ENCODE measurements around the gene HACE1. TPM values are rescaled to one million over a fixed set of nuclear protein-coding genes. Genes with fewer than 3 reads are reported as not detected.
"Not testable (repeated sequence)": the region's sequence is repeated elsewhere in the genome, so short reads cannot be mapped to it uniquely, and the experiment has no call there.

Gene HACE1
- total RNA-seq, 1 donor from 2014 or later: 14.8 TPM

DNA sequence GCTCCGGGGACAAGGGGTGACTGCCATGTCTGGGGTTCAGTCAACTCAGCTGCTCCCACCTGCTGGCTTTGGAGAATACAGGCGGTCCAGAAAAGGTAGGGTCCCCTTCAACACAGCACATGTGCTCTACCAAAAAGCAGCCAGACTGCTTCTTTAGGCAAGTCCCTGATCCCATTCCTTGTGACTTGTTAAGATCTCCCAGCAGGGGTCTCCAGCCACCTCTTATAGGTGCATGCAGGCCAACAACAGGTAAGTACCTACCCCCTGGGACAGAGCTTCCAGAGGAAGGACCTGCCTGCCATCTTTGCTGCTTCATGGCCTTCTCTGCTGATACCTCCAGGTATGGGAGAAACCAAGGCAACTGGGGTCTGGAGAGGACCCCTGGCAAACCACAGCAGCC is 106.5 kb downstream of the HACE1 start:
- Histone ChIP-seq H3K27ac (no peak overlapping the region), H3K36me3 (no peaks in the 10 kb centered on the region), H3K27me3 (no peaks in the 10 kb centered on the region), H3K4me1 (no peaks in the 10 kb centered on the region), H3K4me3 (no peak overlapping the region), H3K9me3 (peaks cover 24% of the 10 kb centered on the region)
- ATAC-seq: no peak
- intact Hi-C loops (cut with DNase I): no loop called here
- DNase-seq: no peak
- no peak for TF ChIP-seq CTCF (IDR thresholded peaks at IDR 0.05)

GRCh38 chr6:104750449-104750848 is 109.3 kb downstream of the HACE1 start:
- no peak for DNase-seq
- ATAC-seq: no peak
- H3K36me3 ChIP-seq: no peaks in the 10 kb centered on the region
- intact Hi-C loops (cut with DNase I): no loop called here
- peaks cover 16% of the 10 kb centered on the region for H3K9me3 ChIP-seq
- no peaks in the 10 kb centered on the region for H3K4me1 ChIP-seq
- TF ChIP-seq CTCF (IDR thresholded peaks at IDR 0.05): no peak
- no peak overlapping the region for H3K4me3 ChIP-seq
- H3K27ac ChIP-seq: no peak overlapping the region
- no peaks in the 10 kb centered on the region for H3K27me3 ChIP-seq

GRCh38 chr6:104739124-104739523 is 120.6 kb downstream of the HACE1 start:
- DNase-seq; H3K4me3 ChIP-seq; H3K9me3 ChIP-seq; H3K27ac ChIP-seq; intact Hi-C loops (cut with DNase I); ATAC-seq; H3K36me3 ChIP-seq; H3K27me3 ChIP-seq; H3K4me1 ChIP-seq: not testable (repeated sequence)

DNA sequence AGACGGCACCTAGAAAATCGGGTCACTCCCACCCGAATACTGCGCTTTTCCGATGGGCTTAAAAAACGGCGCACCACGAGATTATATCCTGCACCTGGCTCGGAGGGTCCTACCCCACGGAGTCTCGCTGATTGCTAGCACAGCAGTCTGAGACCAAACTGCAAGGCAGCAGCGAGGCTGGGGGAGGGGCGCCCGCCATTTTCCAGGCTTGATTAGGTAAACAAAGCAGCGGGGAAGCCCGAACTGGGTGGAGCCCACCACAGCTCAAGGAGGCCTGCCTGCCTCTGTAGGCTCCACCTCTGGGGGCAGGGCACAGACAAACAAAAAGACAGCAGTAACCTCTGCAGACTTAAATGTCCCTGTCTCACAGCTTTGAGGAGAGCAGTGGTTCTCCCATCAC is 122.2 kb downstream of the HACE1 start:
- H3K4me1 ChIP-seq; ATAC-seq; H3K9me3 ChIP-seq; H3K27me3 ChIP-seq; H3K36me3 ChIP-seq; intact Hi-C loops (cut with DNase I); H3K4me3 ChIP-seq; H3K27ac ChIP-seq; DNase-seq: not testable (repeated sequence)

DNA sequence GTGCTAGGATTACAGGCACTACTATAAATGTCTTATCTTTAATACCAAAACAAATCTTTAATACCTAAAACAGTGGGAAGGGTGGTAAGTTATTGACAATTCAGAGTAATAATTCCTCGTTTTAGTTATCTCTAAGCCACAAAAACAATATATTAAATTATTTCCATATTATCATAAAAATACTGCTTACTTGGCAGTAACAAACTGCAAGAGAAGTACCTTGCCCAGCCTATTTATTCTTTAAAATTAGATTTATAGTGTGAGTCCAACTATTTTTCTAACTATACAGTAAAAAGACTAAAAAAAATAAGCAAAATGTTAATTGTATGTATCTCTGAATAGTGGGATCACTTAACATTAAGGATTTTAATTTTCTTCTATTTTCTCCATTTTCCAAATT is 123.2 kb downstream of the HACE1 start:
- no peaks in the 10 kb centered on the region for H3K9me3 ChIP-seq
- TF ChIP-seq CTCF (IDR thresholded peaks at IDR 0.05): no peak
- no peaks in the 10 kb centered on the region for H3K36me3 ChIP-seq
- no peaks in the 10 kb centered on the region for H3K27me3 ChIP-seq
- H3K4me1 ChIP-seq: no peaks in the 10 kb centered on the region
- intact Hi-C loops (cut with DNase I): no loop called here
- no peak overlapping the region for H3K27ac ChIP-seq
- DNase-seq (no peak), ATAC-seq (no peak)
- no peak overlapping the region for H3K4me3 ChIP-seq

- Histone ChIP-seq H3K27me3 (no peaks in the 10 kb centered on the region), H3K27ac (no peak overlapping the region), H3K36me3 (no peaks in the 10 kb centered on the region), H3K4me3 (no peak overlapping the region), H3K9me3 (no peaks in the 10 kb centered on the region), H3K4me1 (no peaks in the 10 kb centered on the region)
- intact Hi-C loops (cut with DNase I): no loop called here
- ATAC-seq: no peak
- TF ChIP-seq CTCF (IDR thresholded peaks at IDR 0.05): no peak
- DNase-seq: no peak
Observed at GRCh38 chr6:104730450-104730849, 129.3 kb downstream of the HACE1 start.

DNA sequence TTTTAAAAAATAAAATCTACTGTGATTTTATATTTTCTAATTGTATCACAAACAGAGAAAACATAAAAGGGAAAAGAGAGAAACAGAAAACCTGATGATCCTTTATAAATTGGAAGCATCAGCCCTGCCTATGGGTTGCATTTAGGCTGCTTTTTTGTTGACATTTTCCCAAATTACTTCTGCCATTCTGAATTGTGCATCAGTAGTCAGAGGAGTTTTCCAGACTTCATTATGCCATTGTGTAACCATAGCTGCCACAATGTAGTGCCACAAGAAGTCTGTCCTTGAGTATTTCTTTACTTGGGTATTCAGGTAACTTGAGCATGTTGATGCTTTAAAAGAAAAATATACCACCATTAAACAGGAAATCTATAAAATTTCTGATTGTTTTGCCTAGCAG is 130.3 kb downstream of the HACE1 start:
- TF ChIP-seq CTCF (IDR thresholded peaks at IDR 0.05): no peak
- ATAC-seq: no peak
- H3K9me3 ChIP-seq: no peaks in the 10 kb centered on the region
- no peaks in the 10 kb centered on the region for H3K4me1 ChIP-seq
- DNase-seq: no peak
- H3K27me3 ChIP-seq: no peaks in the 10 kb centered on the region
- intact Hi-C loops (cut with DNase I): no loop called here
- H3K27ac ChIP-seq: no peak overlapping the region
- H3K36me3 ChIP-seq: no peaks in the 10 kb centered on the region
- H3K4me3 ChIP-seq: no peak overlapping the region
